Tibial artery (tissue), 4 donors: ENCODE data around the gene LSP1.

Source experiments
- DNase-seq, 2 donors: peaks; one replicate each; pipeline ENCODE4 v3.0.0-alpha.2; 2019
- H3K27ac ChIP-seq, 2 donors: fragments of 200-600 bp; sonication (generic) in 1 of 2; 1 replicate in 1 of 2; 2 replicates in 1 of 2; pipeline ENCODE4 v1.5.1; 2018 to 2019; ENCODE audit warnings: mild to moderate bottlenecking in 1 of 2
- H3K27me3 ChIP-seq, 2 donors: fragments of 200-600 bp; sonication (generic) in 1 of 2; one replicate each; pipeline versions ENCODE4 v1.5.1 to v1.6.0; 2016 to 2019
- H3K36me3 ChIP-seq, 3 donors: fragments of 200-600 bp; sonication (generic) in 2 of 3; one replicate each; pipeline ENCODE4 v1.5.1; 2016 to 2019; ENCODE audit warnings: mild to moderate bottlenecking in 2 of 3
- H3K4me1 ChIP-seq, 4 donors: fragments of 200-600 bp; sonication (generic) in 2 of 4; 1 replicate in 3 of 4; 2 replicates in 1 of 4; pipeline ENCODE4 v1.5.1; 2016 to 2019
- H3K4me3 ChIP-seq, 2 donors: fragments of 200-600 bp; sonication (generic) in 1 of 2; 1 replicate in 1 of 2; 2 replicates in 1 of 2; pipeline ENCODE4 v1.5.1; 2018 to 2019; ENCODE audit warnings: mild to moderate bottlenecking in 2 of 2
- H3K9me3 ChIP-seq, 3 donors: fragments of 200-600 bp; sonication (generic) in 1 of 3; one replicate each; pipeline ENCODE4 v1.5.1; 2016 to 2019
- CTCF ChIP-seq, 2 experiments: fragments of 200-600 bp in 1 of 2; fragments of 450-650 bp in 1 of 2; IDR thresholded peaks; one replicate each; pipeline ENCODE4 v1.5.1; 2017 to 2019; ENCODE audit warnings: antibody characterized with exemption in 2 of 2, mild to moderate bottlenecking in 1 of 2, moderate library complexity in 1 of 2
- intact Hi-C: fragments of 100-400 bp; cut with DNase I; formaldehyde crosslinking; loops from one replicate; pipeline ENCODE4 v1.15.0; 2023; ENCODE audit warnings: low total_unique reads

Gene LSP1

DNA sequence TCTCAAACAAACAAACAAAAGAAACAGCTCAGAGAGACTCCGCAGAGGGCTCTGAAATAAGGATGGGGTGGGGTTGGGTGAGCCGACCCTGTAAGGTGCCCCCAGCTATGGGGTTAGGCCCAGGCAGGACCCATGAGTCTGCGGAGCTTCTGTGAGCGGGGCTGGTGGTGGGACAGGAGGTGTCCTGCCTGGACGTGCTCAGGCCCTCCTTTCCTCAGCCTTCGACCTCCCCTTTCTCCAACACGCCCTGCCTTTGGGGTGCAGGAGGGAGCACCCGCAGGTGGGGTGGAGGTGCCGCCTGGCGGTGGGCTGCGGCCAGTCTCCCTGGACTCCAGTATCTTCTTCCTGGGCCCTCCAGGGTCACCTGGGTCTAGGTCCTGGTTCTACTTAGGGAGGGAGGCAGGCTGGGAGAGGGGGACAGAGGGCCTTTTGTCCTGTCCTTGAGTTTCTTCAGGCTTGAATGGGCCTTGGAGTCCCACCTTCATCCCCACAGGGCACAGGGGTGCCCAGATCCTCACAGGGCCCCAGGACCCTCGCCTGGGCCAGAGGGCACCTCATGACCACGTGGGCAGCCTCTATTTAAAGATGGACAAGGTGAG lies 26.6 kb downstream of the LSP1 start:
- peak overlapping the region; percentile 67 to 79 for H3K27ac ChIP-seq
- peaks cover 0 to 60% (median 32%) of the 10 kb centered on the region in 4 donors for H3K4me1 ChIP-seq
- peak in 1 of 2 donors; percentile 64 for DNase-seq
- H3K9me3 ChIP-seq = no peaks in the 10 kb centered on the region
- H3K27me3 ChIP-seq = peaks cover 0 to 13% of the 10 kb centered on the region in 2 donors
- no peak overlapping the region for H3K4me3 ChIP-seq
- H3K36me3 ChIP-seq = peaks cover 0 to 8% (median 4%) of the 10 kb centered on the region in 3 donors
- intact Hi-C loops = loop anchor here (5.0 kb wide), 1 partner anchor 42 kb away; the partner anchor contains the start of gene TNNI2
- no peak for TF ChIP-seq CTCF (IDR thresholded peaks at IDR 0.05)

DNA sequence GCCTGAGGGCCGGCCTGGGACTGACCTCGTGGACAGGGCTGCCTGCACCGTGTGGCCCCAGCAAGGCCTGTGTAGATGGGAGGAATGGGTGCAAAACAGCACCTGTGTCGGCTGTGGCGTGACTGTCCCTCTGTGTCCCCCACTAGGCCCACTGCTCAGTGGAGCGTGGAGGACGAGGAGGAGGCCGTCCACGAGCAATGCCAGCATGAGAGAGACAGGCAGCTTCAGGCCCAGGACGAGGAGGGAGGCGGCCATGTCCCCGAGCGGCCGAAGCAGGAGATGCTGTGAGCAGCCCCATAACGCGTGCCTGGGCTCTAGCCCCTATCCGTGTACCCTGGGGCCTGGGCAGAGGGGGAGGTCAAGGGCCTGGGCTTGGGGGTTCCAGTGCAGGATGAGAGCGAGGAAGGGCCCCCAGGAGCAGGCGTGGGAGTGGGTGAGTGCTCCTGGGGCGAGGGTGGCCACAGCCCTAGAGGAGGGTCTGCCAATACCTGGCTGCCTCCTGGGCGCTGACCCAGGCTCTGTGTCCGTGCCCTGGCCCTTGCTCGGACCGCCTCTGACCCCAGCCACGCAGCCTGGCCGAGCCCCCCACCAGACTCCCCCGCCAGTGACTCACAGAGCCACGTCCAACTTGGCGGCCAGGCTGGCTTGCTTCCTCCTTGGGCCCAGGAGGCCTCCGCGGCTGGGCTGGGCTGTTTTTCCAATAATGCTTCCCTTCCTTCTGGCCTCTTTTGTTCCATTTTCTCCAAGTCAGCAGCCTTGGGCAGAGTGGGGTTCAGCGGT lies 27.2 kb downstream of the LSP1 start:
- no peak for TF ChIP-seq CTCF (IDR thresholded peaks at IDR 0.05)
- intact Hi-C loops = loop anchor here (5.0 to 10.0 kb wide), 2 partner anchors 43 to 275 kb away; partner anchors contain the start of gene TNNI2

GRCh38 chr11:1880746-1881441 lies 28.0 kb downstream of the LSP1 start:
- Histone ChIP-seq H3K4me1 (peaks cover 0 to 49% (median 29%) of the 10 kb centered on the region in 4 donors), H3K27me3 (peaks cover 0 to 2% of the 10 kb centered on the region in 2 donors), H3K27ac (peak overlapping the region; percentile 67 to 79), H3K4me3 (no peak overlapping the region), H3K36me3 (peaks cover 0 to 13% (median 8%) of the 10 kb centered on the region in 3 donors), H3K9me3 (no peaks in the 10 kb centered on the region)
- TF ChIP-seq CTCF (IDR thresholded peaks at IDR 0.05) = no peak
- intact Hi-C loops = loop anchor here (10.0 kb wide), 1 partner anchor 274 kb away; no protein-coding TSS in a partner anchor
- peak in 1 of 2 donors; percentile 61 for DNase-seq

More for the DNA sequence above, 27.2 kb downstream of the LSP1 start:
- H3K4me3 ChIP-seq = no peak overlapping the region
- H3K4me1 ChIP-seq = peaks cover 0 to 57% (median 32%) of the 10 kb centered on the region in 4 donors
- H3K27ac ChIP-seq = peak overlapping the region; percentile 67 to 79
- no peaks in the 10 kb centered on the region for H3K9me3 ChIP-seq
- peak; percentile 79 to 83 for DNase-seq
- H3K27me3 ChIP-seq = peaks cover 0 to 7% of the 10 kb centered on the region in 2 donors
- peaks cover 0 to 11% (median 8%) of the 10 kb centered on the region in 3 donors for H3K36me3 ChIP-seq

GRCh38 chr11:1881442-1882264 lies 28.8 kb downstream of the LSP1 start:
- TF ChIP-seq CTCF (IDR thresholded peaks at IDR 0.05) = no peak
- H3K27ac ChIP-seq = peak overlapping the region; percentile 67 to 79
- intact Hi-C loops = loop anchor here (10.0 kb wide), 1 partner anchor 273 kb away; no protein-coding TSS in a partner anchor

More at GRCh38 chr11:1881442-1882264, 28.8 kb downstream of the LSP1 start:
- peak in 1 of 2 donors; percentile 65 for DNase-seq
- Histone ChIP-seq H3K9me3 (no peaks in the 10 kb centered on the region), H3K4me3 (no peak overlapping the region), H3K27me3 (peaks cover 0 to 2% of the 10 kb centered on the region in 2 donors), H3K4me1 (peaks cover 0 to 41% (median 23%) of the 10 kb centered on the region in 4 donors), H3K36me3 (peaks cover 0 to 13% (median 8%) of the 10 kb centered on the region in 3 donors)
